Smooth muscle cell (in vitro differentiated cells): Measurements from ENCODE around the gene NTHL1. TPM values are rescaled to one million over a fixed set of nuclear protein-coding genes. Genes with fewer than 3 reads are reported as not detected.

Experiments used
- DNase-seq: peaks from one replicate; lab custom pipeline; 2025; ENCODE audit not compliant: unreplicated experiment; lab: John Stamatoyannopoulos, UW
- H2AFZ ChIP-seq: fragments of 200-600 bp; sonication (generic); 2 replicates; pipeline ENCODE4 v1.6.0; 2016; ENCODE audit warnings: antibody characterized with exemption, low read depth, mild to moderate bottlenecking
- H3F3A ChIP-seq: fragments of 200-600 bp; sonication (generic); 2 replicates; pipeline ENCODE4 v1.6.0; 2017; ENCODE audit warnings: antibody characterized with exemption, low read depth
- H3K27ac ChIP-seq: fragments of 200-600 bp; sonication (generic); 2 replicates; pipeline ENCODE4 v1.5.1; 2016; ENCODE audit warnings: low read depth, mild to moderate bottlenecking
- H3K27me3 ChIP-seq: fragments of 200-600 bp; sonication (generic); 2 replicates; pipeline ENCODE4 v1.6.1; 2016; ENCODE audit warnings: low read depth, mild to moderate bottlenecking
- H3K36me3 ChIP-seq: fragments of 200-600 bp; sonication (generic); 2 replicates; pipeline ENCODE4 v1.5.1; 2016; ENCODE audit warnings: low read depth
- H3K4me1 ChIP-seq: fragments of 200-600 bp; sonication (generic); 2 replicates; pipeline ENCODE4 v1.5.1; 2016; ENCODE audit warnings: low read depth
- H3K4me2 ChIP-seq: fragments of 200-600 bp; sonication (generic); 2 replicates; pipeline ENCODE4 v1.6.0; 2016; ENCODE audit warnings: mild to moderate bottlenecking
- H3K4me3 ChIP-seq: fragments of 200-600 bp; sonication (generic); 2 replicates; pipeline ENCODE4 v1.5.1; 2016; ENCODE audit warnings: mild to moderate bottlenecking
- H3K79me2 ChIP-seq: fragments of 200-600 bp; sonication (generic); 2 replicates; pipeline ENCODE4 v1.6.0; 2016; ENCODE audit warnings: low read depth, mild to moderate bottlenecking
- H3K9ac ChIP-seq: fragments of 200-600 bp; sonication (generic); 2 replicates; pipeline ENCODE4 v1.6.0; 2016; ENCODE audit warnings: low read depth
- H3K9me3 ChIP-seq: fragments of 200-600 bp; sonication (generic); replicated peaks from 2 replicates; pipeline ENCODE4 v1.5.1; 2016; ENCODE audit warnings: low read depth
- H4K20me1 ChIP-seq: fragments of 200-600 bp; sonication (generic); 2 replicates; pipeline ENCODE4 v1.6.0; 2016; ENCODE audit warnings: low read depth
- WGBS: methylation state at CpG from one replicate; pipeline ENCODE4 v1.1.7; 2016; ENCODE audit warnings: low lambda C conversion rate; 5-methylcytosine and 5-hydroxymethylcytosine counted together
- polyA plus RNA-seq: library from polyadenylated mRNA; unstranded; fragments of >200 nt; fragmentation: Nextera tagmentation; extraction: Ambion mirVana; gene quantifications from 2 replicates; pipeline ENCODE4 v1.2.1, GENCODE V29; 2016
- total RNA-seq: library from RNA; depleted of rRNA; stranded (reverse); fragments of >200 nt; gene quantifications from 2 replicates; pipeline ENCODE4 v1.2.3, GENCODE V29; 2014
- TF ChIP-seq, protein P1 (sequence below): fragments of 200-600 bp; sonication (generic); IDR thresholded peaks from 2 replicates; pipeline ENCODE4 v1.5.1; 2017; ENCODE audit warnings: borderline replicate concordance, mild to moderate bottlenecking, antibody characterized with exemption; ENCODE audit not compliant: insufficient read depth, poor library complexity, severe bottlenecking

NTHL1 gene
- total and polyA plus RNA-seq, 2 experiments from 2014 or later, result 23.8 to 39.3 TPM

DNA sequence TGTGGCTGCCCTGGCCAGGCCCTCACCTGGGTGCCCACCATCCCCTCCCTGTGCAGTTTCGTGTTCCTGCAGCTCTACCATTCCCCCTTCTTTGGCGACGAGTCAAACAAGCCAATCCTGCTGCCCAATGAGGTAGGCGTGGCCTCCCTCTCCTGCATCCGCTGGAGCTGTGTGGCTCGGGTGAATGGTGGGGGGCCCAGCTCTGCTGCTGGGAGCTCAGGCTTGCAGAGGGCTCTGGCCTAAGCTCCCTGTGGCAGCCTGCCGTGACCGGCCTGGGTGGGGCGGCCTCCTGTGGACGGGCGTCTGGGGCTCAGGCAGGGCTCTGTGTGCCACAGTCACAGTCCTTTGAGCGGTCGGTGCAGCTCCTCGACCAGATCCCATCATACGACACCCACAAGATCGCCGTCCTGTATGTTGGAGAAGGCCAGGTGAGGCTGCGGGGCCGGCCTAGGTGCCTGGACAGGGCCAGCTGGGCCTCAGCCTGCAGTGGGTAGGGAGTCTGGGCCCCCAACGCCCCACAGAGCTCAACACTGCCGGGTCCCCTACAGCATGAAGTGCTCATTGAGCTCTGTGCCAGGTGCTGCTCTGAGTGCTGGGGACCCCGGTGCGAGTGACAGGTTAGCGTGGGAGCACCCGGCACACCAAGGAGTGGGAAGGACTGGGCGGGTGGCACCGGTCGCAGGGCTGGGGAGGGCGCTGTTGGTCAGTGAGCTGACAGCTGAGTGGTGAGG is 37.4 kb upstream of the NTHL1 start:
- H3K36me3 ChIP-seq, result no peaks in the 10 kb centered on the region
- WGBS, result 94% methylated on average over 28 of the region's 29 CpGs

DNA sequence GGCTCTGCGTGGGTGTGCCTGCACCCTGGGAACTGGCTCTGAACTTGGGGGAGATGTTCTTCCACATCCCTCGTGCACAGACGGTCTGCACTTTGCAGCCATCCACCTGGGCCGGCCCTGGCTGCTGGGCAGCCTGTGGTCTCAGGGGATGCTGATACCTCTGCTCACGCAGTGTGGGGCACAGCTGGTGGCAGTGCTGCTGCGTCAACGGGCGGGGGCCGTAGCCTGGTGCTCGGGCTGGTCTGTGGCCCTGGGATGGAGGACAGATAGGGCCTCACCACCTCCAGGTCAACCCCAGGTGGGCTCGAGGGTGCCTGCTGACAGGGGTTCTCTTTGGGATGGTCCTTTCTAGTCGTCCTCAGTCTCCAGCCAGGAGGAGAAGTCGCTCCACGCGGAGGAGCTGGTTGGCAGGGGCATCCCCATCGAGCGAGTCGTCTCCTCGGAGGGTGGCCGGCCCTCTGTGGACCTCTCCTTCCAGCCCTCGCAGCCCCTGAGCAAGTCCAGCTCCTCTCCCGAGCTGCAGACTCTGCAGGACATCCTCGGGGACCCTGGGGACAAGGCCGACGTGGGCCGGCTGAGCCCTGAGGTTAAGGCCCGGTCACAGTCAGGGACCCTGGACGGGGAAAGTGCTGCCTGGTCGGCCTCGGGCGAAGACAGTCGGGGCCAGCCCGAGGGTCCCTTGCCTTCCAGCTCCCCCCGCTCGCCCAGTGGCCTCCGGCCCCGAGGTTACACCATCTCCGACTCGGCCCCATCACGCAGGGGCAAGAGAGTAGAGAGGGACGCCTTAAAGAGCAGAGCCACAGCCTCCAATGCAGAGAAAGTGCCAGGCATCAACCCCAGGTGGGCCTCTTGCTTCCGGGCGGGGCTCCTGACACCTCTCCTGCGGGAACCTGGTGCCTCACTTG is 36.5 kb upstream of the NTHL1 start:
- no peak overlapping the region for H3K27ac ChIP-seq
- H3K9me3 ChIP-seq, result no peaks in the 10 kb centered on the region
- H4K20me1 ChIP-seq, result peaks cover 11% of the 10 kb centered on the region
- TF ChIP-seq, protein P1, sequence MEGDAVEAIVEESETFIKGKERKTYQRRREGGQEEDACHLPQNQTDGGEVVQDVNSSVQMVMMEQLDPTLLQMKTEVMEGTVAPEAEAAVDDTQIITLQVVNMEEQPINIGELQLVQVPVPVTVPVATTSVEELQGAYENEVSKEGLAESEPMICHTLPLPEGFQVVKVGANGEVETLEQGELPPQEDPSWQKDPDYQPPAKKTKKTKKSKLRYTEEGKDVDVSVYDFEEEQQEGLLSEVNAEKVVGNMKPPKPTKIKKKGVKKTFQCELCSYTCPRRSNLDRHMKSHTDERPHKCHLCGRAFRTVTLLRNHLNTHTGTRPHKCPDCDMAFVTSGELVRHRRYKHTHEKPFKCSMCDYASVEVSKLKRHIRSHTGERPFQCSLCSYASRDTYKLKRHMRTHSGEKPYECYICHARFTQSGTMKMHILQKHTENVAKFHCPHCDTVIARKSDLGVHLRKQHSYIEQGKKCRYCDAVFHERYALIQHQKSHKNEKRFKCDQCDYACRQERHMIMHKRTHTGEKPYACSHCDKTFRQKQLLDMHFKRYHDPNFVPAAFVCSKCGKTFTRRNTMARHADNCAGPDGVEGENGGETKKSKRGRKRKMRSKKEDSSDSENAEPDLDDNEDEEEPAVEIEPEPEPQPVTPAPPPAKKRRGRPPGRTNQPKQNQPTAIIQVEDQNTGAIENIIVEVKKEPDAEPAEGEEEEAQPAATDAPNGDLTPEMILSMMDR, result no peak
- no peak for DNase-seq
- no peaks in the 10 kb centered on the region for H3K4me1 ChIP-seq
- H3K4me2 ChIP-seq, result no peak overlapping the region
- no peaks in the 10 kb centered on the region for H3K27me3 ChIP-seq
- WGBS, result 94% methylated on average over 44 of the region's 44 CpGs
- no peaks in the 10 kb centered on the region for H3K79me2 ChIP-seq
- no peaks in the 10 kb centered on the region for H3K36me3 ChIP-seq
- H3K4me3 ChIP-seq, result no peak overlapping the region
- H3K9ac ChIP-seq, result no peak overlapping the region
- H2AFZ ChIP-seq, result no peak overlapping the region
- no peaks in the 10 kb centered on the region for H3F3A ChIP-seq

More for the DNA sequence above, 37.4 kb upstream of the NTHL1 start:
- H4K20me1 ChIP-seq, result peaks cover 19% of the 10 kb centered on the region
- H3K4me3 ChIP-seq, result no peak overlapping the region
- H3K27ac ChIP-seq, result no peak overlapping the region
- no peak overlapping the region for H2AFZ ChIP-seq
- no peak overlapping the region for H3K4me2 ChIP-seq
- no peaks in the 10 kb centered on the region for H3K27me3 ChIP-seq
- H3F3A ChIP-seq, result no peaks in the 10 kb centered on the region
- TF ChIP-seq, protein P1, result no peak
- no peaks in the 10 kb centered on the region for H3K79me2 ChIP-seq
- H3K9ac ChIP-seq, result no peak overlapping the region
- no peaks in the 10 kb centered on the region for H3K9me3 ChIP-seq
- H3K4me1 ChIP-seq, result no peaks in the 10 kb centered on the region
- no peak for DNase-seq

DNA sequence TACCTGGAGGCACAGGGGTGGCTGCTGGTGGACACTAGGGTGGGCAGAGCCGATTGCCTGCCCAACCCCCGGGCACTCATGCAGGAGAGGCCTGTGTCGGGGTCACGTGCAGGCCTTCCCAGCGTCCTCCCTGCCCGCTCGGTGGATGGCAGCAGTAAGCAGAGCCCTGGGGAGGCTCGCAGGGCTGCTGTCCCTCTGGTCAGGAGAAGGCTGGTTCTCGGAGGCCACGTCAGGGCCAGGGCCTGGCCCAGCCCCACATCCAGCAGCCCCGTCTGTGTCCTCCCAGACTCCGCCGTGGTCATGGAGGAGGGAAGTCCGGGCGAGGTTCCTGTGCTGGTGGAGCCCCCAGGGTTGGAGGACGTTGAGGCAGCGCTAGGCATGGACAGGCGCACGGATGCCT is 35.8 kb upstream of the NTHL1 start:
- WGBS, result 93% methylated on average over 19 of the region's 19 CpGs
- TF ChIP-seq, protein P1, result no peak

More for the DNA sequence above, 35.8 kb upstream of the NTHL1 start:
- H3K36me3 ChIP-seq, result no peaks in the 10 kb centered on the region
- no peak for DNase-seq
- H3K79me2 ChIP-seq, result no peaks in the 10 kb centered on the region
- H3K9ac ChIP-seq, result no peak overlapping the region
- peaks cover 5% of the 10 kb centered on the region for H4K20me1 ChIP-seq
- no peaks in the 10 kb centered on the region for H3K27me3 ChIP-seq
- H3K4me2 ChIP-seq, result no peak overlapping the region
- no peak overlapping the region for H3K4me3 ChIP-seq
- no peaks in the 10 kb centered on the region for H3K9me3 ChIP-seq
- H3K4me1 ChIP-seq, result no peaks in the 10 kb centered on the region
- no peaks in the 10 kb centered on the region for H3F3A ChIP-seq
- H3K27ac ChIP-seq, result no peak overlapping the region
- no peak overlapping the region for H2AFZ ChIP-seq
